ENCODE measurements around the gene PADI6.

The PADI6 gene

DNA sequence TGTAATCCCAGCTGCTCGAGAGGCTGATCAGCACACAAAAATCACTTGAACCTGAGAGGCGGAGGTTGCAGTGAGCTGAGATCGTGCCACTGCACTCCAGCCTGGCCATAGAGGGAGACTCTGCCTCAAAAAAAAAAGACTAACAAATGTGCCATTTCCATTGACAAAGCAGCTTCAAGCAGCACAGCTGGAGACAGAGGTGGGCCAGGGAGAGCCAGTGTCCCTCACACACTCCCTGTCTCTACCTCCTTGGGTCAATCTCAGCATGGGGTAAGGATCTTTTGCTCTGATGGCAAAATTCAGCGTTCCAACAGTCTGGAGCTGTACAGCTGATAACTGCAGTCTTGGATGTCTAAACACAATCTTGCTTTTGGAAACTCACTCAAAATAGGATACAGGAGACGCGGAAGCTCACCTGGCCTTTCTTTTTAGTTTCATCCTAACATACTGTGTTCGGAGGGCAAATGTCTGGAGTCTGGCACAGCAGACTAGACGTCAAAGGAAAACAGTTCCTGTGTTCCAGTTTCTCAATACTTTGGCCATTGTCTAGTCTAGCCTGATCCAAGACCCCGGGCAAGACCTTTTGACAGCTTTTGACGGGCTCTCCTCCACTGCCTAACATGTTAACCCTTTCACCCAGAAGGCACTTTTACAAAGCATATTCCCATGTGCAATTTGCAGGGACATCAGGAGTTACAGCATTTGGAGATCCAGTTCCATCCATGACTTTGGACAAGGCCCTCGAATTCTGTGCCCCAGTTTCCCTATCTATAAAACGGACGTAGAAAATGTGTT lies 64.6 kb downstream of the PADI6 start:
- DNase-seq (ENCODE audit: low spot score): no peak

DNA sequence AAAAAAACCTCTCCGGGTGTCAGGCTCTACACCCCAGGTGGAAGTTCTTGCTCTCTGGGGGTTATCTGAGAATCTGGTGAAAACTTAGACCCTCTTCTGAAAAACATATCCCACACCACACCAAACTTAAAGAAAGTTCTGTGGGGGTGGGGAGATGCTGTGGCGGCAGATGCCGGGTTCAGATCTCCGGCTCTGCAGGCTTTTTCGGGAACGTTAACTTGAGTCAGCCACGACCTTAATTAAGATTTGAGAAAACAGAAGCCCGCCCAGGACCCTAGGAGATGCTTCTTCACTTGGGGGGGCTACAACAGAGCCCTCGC lies 65.2 kb downstream of the PADI6 start:
- no peak for DNase-seq (ENCODE audit: low spot score)

DNA sequence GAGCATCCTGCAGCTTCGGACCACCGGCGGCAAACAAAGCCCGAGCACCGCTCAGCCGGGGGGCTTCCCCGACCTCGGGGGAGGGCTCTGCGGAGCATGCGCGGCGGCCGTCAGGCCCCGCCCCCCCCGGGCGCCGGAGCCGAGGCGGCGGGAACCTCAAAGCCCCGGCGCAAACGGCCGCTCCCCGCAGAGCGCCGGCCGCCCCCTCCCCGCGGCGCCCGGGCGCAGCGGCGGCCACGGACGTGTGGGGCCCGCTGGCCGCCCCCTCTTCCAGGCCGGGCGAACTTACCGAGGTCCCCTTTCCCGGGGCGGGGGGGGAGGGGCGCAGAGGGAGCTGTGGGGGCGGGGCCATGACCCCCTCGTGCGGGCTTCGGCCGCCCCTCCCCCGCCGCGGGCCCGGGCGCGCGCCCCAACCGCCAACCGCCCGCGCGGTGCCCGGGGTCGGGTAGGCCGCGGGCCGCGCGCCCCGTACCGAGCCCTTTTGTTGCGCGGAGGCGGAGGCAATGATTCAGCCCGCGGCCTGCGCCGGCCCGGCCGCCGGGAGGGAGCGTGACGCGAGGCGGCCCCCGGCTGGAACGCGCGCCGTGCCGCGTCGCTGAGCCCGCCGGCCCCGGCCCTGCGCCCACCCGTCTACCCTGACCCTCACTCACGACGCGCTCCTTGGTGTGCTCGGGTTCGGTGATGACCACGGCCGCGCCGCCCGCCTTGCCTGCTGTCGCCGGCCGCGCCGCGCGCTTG lies 65.8 kb downstream of the PADI6 start:
- DNase-seq (ENCODE audit: low spot score): no peak

DNA sequence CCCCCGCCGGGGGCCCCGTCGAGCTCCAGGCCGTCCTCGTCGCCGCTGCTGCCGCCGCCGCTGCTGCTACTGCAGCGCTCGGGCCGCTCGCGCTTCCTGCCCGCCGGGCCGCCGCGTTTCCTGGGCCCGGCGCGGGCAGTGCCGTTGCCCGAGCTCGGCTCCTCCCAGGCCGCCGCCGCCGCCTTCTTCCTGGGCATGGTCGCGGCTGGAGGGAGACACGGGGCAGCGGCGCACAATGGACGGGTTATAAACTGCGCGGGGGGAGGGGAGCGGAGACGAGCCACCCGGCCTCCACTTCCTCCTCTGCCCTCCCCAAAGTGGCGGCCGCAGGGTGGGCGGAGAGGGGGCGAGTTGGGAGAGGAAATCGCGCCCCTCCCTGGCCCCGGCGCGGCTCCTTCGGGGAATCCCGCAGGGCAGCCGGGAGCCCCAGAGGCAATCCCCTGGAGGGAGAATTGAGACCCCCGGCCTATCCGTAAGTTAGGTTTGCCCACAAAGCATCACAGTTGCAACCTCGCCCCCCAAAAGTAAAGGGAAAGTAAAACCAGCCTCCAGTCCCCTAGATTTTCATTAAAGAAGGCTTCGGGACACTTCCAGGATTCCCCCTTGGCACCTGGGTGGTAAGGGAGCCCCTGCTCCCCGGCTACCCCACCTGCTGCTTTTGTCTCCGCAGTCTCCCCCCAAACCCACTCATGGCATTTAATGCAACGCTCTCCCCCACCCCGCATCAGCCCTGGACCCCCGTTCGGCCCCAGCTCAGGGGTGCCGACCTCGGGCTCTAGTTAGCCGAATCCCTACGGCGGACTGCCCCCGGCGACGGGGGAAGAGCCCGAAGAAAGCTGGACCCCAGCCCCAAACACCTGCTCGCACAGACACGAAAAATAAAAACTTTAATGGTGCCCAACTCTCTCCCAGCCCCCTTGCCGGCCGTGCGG lies 66.6 kb downstream of the PADI6 start:
- peak; percentile 74 for DNase-seq (ENCODE audit: low spot score)

DNA sequence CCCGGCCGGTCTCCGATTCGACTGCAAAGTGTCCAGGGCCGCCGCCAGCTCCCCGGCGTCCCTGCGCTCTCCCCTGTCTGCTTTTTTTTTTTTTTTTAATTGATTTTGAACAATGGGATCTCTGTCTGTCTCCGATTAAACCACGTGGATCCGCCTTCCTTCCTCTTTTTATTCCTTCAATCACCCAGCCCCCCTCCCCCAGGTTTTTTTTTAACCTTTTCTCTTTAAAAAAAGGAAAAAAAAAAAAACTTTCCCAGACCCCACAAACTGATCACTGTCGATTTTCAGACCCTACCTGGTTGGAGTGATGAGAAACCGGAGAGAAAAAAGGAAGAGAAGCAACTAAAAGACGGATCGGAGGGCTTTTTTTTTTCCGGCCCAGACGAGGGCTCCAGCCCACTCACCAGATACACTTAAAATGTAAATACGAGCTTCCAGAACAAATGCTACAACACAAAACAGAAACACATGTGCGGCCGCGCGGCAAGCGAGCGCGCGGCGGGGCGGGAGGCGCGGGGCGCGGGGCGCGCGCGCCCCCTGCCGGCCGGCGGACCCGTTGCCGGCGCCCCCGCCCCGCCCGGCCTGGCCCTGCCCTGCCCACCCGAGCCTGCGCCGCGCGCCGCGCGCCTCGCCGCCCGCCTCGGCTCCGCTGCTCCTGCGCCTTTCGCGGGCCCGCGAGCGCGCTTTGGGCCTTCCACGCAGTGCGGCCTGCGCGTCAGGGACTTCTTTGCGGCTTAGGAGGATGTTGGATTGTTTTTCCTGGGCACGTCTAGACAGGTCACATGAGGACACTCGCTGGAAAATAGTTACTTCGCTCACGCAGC lies 67.5 kb downstream of the PADI6 start, which contains the start of gene RCC2:
TSS of gene RCC2 (minus strand) at position 428 of the 824 bp plus-strand sequence. CDS start 1,163 bp downstream, outside the sequence.
- peak; percentile 79 for DNase-seq (ENCODE audit: low spot score)

DNA sequence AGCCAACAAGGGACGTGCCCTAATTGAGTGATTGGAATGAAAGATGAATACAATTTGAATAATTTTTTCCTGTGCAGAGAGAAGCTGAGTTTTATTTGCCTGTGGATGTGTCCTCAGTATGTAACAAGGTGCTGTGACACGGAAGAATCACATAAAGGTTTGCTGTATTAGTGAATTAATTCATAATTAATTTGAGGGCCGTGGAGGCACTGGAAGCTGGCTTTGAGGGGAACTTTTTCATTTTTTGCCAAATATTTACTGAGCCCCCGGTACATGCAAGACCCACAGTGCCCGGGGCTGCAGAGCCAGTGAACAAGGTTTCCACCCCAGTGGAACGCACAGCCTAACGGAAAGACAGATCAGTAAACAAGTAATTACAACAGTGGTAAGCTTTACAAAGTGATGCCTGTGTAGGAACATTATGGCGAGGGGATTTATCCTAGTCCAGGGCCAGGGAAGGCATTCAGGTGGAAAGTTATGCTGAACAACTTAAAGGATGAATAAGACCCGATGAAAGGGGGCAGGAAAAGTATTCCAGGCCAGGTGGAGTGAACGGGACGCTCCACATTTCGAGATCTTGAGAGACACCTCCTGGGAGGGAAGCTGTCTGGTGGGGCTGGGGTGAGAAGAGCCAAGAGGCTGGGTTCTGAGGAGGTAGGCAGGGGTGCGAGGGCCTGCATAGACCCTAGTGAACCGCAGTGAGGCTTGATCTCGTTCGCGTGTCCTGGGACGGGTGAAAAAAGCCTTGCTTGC lies 68.3 kb downstream of the PADI6 start:
- no peak for DNase-seq (ENCODE audit: low spot score)

DNA sequence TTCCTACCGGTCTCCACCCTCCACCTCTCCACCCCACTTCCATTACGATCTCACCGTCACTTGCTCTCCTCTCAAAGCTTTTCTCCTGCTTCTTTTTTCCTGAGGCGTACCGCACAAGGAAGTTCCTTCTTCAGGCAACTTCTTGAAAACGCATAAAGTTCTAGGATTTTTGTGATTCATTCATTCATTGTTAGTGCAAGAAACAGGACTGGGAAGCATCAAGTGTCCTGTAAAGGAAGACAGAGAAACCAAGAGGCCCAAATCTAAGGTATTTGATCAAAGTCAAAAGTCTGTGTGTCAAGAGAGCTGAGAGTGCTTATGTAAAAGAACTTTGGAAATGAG lies 68.8 kb downstream of the PADI6 start:
- no peak for DNase-seq (ENCODE audit: low spot score)

DNA sequence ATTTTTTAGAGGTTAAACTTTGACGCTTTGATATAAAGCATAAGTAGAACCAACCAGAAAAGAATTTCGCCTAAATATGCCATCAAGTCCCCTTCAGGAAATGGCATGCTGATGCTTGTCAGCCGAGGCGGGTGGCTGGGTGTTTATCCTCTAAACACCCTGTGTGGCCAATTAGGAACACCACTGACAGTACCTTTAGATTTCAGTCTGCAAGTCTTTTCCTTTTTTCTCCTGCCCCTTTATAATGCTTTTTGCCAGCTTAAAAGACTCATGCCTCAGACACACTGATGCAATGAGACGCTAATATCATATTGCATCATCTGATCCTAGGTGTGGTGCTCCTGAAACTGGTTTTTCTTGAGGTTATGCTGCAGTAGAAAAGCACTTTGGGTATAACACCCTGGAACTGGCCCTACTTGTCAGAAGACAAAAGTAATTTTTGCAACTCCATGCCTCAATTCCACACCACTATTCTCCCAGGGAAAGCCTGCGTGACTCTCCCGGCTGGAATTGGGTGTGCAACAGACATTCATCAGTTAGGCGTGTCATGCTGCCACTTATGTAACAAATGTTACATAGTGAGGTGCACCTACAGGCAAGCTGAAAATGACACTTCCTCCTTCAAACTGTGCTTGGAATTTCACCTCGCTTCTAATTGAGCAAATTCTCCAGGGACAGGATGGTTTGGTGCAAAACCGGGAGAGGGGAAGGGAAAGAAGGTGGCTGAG lies 69.4 kb downstream of the PADI6 start:
- no peak for DNase-seq (ENCODE audit: low spot score)

DNA sequence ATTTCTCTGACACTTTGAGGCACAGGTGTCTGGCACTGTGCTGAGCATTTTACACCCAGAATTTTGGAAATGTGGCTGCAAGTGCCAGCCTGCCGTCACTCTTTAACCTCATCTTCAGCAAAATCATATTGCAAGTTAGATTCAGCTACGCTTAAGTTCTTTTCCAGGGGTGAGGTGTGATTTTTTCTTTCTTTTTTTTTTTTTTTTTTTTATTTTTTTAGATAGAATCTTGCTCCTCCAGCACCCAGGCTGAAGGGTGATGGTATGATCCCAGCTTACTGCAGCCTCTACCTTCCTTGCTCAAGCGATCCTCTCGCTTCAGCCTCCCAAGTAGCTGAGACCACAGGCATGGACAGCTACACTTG lies 70.0 kb downstream of the PADI6 start:
- no peak for DNase-seq (ENCODE audit: low spot score)

DNA sequence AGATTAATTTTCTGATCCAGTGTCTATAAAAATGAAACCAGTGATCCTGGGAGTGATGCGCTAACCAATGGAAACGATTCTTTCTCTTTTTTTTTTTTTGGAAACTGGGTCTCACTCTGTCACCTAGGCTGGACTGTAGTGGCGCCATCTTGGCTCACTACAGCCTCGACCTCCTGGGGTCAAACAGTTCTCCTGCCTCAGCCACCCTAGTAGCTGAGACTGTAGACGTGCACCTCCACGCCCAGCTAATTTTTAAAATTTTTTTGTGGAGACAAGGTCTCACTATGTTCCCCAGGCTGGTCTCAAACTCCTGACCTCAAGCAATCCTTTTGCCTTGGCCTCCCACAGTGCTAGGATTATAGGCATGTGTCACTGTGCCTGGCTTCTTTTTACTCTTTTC lies 70.8 kb downstream of the PADI6 start:
- no peak for DNase-seq (ENCODE audit: low spot score)

DNA sequence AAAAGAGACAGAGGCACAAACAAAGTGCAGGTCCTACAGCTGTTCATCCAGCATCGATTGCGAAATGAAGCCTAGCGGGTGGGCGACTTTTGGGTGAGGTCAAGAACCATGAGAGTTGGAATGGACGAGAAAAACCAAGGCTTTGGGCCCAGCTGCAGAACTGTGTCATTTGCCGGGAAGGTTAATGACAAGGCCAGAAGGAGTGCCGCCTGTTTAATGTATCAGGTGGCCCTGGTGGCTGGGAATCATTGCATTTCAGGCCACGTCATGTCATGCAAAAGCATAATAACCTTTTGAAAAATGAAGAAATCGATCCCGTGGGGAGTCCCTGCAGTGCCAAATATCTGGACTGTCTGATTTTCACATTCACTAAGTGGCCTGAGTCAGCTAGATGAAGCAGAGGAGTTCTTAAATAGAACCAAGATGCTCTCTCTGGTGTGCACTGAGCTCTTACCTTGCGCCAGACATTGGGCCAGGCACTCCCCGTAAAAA lies 75.6 kb downstream of the PADI6 start:
- no peak for DNase-seq (ENCODE audit: low spot score)
